HFF-Myc (cell line): ENCODE results near the gene RAB3A.
A peak's percentile ranks its signal among the peaks of the same experiment; 100 is the strongest.

Experiments
- DNase-seq: peaks from one replicate; pipeline ENCODE4 v3.0.0-alpha.2; 2011; ENCODE audit warnings: low read depth; ENCODE audit errors: extremely low read depth
- H3K4me3 ChIP-seq: replicated peaks from 2 replicates; pipeline ENCODE4 v1.5.1; 2011; ENCODE audit warnings: low read depth, mild to moderate bottlenecking, control low read depth, low read length
- TF ChIP-seq, protein P1 (sequence below): IDR thresholded peaks from 2 replicates; pipeline ENCODE4 v1.5.1; 2012; ENCODE audit warnings: mild to moderate bottlenecking, low read depth, low read length, control low read depth; ENCODE audit errors: missing control alignments

Gene RAB3A

DNA sequence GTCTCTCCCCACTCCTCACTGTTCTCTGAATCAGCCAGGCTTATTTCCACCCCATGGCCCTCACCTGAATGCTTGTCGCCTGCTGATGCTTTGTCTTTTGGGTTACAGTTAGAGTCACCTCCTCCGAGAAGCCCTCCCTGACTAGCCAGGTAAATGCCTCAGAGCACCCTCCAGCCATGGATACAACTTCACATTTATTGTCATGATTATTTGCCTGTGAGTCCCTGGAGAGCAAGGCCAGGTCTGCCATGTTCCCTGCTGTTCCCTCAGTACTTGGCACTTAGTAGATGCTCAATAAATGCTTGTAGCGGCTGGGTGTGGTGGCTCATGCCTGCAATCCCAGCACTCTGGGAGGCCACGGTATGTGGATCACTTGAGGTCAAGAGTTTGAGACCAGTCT, 26.1 kb upstream of the RAB3A start:
- TF ChIP-seq, protein P1, sequence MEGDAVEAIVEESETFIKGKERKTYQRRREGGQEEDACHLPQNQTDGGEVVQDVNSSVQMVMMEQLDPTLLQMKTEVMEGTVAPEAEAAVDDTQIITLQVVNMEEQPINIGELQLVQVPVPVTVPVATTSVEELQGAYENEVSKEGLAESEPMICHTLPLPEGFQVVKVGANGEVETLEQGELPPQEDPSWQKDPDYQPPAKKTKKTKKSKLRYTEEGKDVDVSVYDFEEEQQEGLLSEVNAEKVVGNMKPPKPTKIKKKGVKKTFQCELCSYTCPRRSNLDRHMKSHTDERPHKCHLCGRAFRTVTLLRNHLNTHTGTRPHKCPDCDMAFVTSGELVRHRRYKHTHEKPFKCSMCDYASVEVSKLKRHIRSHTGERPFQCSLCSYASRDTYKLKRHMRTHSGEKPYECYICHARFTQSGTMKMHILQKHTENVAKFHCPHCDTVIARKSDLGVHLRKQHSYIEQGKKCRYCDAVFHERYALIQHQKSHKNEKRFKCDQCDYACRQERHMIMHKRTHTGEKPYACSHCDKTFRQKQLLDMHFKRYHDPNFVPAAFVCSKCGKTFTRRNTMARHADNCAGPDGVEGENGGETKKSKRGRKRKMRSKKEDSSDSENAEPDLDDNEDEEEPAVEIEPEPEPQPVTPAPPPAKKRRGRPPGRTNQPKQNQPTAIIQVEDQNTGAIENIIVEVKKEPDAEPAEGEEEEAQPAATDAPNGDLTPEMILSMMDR: no peak
- DNase-seq: no peak
- no peak overlapping the region for H3K4me3 ChIP-seq

DNA sequence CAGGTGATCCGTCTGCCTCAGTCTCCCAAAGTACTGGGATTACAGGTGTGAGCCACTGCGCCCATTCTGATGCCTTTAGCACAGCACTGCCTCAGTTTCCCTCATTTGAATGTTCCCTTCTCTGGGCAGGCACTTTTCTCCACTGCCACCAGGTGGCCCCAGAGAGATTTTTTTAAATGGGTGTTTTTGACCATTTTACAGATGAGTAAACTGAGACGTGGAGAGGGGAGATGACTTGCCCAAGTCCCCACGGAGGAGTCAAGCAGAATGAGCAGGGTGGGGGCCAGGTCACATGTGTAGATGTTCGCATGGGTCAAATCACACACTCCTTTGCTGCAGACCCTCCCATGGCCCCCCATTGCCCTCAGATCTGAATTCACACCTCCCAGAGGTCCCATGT, 25.6 kb upstream of the RAB3A start:
- H3K4me3 ChIP-seq: no peak overlapping the region
- no peak for DNase-seq
- TF ChIP-seq, protein P1: peak; percentile 58

DNA sequence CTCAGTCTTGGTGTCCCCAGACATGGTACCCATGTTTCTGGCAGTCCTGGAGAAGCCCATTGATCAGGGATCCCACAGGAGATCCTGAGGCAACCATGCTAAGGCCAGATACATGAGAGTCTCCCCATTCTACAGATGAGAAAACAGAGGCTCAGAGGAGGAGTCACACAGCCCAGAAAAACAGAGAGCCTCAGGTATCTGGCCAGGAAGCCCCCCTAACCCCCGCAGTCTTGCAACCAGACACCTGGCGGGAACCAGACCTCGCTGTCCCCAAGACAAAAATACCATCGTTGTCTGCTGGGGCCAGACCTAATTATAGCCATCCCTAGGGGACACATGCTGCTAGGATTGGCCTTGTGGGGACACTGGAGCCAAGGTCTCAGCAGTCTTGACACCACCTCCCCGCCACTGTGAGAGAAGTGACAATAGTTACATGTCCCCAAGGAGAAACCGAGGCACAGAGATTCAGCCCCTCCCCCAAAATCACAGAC, 24.0 kb upstream of the RAB3A start:
- TF ChIP-seq, protein P1: no peak
- DNase-seq: no peak
- H3K4me3 ChIP-seq: no peak overlapping the region

DNA sequence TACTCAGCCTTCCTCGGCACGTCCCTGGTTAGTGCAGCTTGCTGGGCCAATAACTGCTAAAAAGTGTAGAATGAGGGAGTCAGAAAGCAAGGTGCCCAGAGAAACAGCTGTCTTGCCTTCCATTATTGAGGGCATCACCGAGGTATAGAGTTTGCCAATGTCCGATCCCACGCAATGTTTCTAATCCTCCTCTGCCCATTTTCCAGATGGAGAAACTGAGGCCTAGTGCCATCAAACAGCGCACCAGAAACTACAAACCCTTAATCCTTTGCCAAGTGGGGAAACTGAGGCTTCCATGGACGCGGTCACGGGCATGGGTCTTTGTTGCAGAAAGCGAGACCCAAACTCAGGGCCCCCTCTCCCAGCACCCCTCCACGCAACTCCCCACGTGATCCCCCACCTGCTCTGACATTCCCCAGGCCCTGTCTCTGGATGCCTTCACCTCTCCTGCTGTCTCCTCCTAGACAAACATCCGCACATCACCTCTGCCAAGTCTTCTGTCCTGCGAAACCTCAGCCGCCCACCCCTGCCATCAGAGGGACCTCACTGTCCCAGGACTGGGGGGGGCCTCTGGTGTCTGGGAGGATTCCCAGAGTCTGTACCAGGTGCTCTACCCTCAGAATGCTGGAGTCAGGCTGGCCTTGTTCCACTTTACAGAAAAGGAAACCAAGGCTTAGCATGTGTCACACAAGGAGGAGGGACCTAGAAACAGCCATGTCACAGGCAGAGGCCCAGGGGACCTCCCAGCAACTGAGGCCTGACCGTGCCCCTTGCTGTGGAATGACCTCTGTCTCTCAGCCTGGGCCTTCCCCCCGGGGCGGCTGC, 23.3 kb upstream of the RAB3A start:
- H3K4me3 ChIP-seq: no peak overlapping the region
- DNase-seq: no peak
- TF ChIP-seq, protein P1: no peak

DNA sequence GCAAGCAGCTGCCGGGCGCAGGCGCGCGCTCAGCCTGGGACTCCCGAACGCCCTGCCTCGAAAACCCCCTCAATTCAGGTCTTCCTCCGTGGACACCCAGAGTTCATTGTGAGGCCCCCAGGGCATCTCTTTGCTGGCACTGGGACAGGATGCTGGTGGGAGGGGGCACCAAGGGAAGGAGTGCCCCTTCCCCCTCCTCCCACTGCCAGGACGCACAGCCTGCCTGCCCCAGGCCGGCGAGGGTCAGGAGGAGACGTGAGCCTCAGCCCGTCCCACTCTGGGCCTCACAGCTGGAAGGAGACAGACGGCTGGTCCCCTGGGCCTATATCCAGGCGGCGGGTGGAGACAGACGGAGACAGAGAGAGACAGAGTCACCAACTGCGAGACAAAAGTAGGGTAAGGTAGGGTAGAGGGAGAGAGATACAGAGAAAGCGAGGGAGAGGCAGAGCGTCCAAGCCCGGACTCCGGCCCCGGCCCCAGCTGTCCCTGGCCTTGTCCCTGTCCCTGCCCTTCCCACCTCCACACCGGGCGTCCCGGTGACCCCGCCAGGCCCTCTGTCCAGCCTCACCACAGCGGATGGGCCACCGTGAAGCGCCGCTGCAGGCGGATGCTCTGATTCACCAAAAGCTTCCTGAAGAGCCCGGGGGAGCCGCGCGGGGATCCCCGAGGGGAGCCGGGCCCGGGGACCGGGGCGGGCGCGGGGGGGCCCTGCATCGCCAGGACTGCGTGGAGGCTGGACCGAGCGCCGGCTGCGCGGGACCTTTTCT, 22.0 kb upstream of the RAB3A start, which contains the start of gene PDE4C:
Gene PDE4C (minus strand): TSS at position 737 of the 767 bp plus-strand sequence. CDS start 23 bp downstream, at position 714.
- DNase-seq: no peak
- no peak within 1 kb of the TSS for H3K4me3 ChIP-seq
- TF ChIP-seq, protein P1: no peak

DNA sequence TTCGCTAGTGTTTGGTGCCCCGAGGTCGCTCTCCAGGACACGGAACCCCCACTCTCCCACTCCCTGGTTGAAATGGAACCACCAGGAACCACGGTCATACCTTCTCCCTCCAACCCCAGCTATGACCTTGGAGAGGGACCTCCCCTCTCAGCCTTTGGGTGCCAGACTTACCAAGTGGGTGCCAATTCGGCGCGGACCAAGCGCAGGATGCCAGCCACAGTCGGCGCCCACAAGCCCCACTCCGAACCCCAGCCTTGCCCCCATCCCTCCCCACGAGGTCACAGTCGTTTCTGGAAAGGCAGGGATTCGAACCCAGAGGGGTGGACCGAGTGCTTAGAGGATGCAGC, 21.5 kb upstream of the RAB3A start:
- TF ChIP-seq, protein P1: no peak
- no peak overlapping the region for H3K4me3 ChIP-seq
- no peak for DNase-seq
